ENCODE measurements around the gene HIP1.
"Not testable (repeated sequence)": the region's sequence is repeated elsewhere in the genome, so short reads cannot be mapped to it uniquely, and the experiment has no call there.

Gene HIP1

DNA sequence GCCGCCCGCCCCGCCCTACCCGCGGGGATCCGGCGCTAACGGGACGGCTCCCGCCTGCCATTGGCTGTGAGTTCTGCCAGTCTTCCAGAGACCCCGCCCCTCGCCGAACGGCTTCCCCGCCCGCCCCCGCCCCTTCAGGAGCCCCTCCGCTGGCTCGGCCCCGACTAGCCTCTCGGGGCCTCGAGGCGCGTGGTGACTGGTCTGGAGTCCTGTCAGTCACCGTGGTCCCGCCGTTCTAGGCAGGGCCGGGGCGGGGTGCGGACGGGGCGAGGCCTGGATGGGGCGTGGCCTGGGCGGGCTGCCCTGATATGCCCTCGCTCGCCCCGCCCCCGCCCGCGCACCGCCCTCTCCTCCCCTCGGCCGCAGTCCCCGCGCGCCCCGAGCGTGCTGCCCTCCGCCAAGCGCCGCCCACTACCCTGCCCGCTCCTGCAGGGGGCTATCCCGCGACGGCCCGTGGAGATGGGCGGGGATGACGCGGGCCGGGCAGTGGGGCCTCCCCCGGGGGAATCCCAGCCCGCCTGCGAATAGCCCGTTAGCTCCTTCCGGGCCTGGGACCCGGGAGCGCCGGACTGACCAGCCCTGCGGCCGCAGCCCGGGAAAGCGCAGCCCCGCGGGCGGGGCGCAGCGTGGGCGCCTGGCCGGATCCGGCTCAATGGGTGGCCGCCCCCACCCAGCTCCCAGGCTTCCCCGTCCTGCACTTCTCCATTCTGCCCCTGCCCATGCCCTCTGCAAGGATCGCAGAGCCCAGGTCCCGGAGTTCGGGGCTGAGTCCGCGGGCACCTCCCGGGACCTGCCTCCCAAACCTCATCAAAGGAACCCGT lies 444 bp upstream of the HIP1 start:
- DNase-seq, result peak; percentile 92

DNA sequence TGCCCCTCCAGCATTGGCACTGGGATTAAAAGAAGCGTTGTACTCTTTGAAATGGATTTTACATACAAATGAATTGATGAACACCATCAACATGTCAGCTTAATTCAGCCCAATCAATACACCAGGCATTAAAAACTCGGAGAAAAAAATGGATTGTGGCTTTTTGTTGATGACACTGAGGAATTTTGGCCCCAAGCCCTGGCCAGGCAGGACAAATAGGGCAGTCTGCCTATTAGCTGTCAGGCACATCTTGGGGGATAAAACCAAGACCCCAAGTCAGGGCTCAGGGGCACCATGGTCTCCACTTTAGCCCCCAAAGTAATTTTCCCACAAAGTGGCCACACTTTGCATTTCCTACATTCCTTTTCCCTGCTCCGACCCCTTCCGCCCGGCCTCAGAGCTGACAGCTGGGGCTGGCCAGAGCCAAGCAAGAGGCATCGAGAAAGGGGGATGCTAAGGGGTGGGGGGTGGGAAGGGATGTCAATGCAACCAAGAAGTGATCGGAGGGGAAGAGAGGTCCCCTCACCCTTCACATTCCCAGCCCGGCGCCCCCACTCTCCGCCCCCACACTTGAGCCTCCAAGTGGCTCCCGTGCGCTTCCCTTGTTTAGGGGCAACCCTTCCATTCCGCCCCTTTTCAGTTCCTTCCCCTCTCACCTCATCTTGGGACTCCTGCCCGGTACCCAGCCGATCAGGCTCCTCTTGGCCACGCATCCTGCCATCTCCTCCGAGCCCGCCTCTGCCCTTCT lies 711 bp downstream of the HIP1 start:
- DNase-seq, result no peak

DNA sequence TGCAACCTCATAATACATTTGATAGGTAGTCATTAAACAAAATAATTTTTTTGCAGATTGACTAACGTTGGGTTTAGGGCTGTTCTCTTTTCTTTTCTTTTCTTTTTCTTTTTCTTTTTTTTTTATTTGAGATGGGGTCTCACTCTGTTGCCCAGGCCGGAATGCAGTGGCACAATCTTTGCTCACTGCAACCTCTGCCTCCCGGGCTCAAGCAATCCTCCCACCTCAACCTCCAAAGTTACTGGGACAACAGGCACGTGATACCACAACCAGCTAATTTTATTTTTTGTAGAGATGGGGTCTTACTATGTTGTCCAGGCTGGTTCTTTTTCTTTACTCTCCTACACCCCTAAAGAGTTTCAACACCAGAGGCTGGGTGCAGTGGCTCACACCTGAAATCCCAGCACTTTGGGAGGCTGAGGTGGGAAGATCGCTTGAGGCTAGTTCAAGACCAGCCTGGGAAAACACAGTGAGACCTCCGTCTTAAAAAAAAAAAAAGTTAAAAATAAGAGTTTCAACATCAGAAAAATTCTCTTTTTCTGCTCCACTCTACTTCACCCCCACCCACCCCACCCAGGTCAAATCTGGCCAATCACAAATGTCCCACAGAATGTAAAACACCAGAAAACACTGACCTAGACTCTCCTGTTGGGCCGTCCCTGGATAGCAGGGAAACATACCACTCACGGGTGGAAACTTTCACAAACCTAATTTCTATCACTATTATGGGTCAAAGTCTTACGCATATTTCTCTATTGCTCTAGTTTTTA lies 3.0 kb downstream of the HIP1 start:
- DNase-seq, result no peak

DNA sequence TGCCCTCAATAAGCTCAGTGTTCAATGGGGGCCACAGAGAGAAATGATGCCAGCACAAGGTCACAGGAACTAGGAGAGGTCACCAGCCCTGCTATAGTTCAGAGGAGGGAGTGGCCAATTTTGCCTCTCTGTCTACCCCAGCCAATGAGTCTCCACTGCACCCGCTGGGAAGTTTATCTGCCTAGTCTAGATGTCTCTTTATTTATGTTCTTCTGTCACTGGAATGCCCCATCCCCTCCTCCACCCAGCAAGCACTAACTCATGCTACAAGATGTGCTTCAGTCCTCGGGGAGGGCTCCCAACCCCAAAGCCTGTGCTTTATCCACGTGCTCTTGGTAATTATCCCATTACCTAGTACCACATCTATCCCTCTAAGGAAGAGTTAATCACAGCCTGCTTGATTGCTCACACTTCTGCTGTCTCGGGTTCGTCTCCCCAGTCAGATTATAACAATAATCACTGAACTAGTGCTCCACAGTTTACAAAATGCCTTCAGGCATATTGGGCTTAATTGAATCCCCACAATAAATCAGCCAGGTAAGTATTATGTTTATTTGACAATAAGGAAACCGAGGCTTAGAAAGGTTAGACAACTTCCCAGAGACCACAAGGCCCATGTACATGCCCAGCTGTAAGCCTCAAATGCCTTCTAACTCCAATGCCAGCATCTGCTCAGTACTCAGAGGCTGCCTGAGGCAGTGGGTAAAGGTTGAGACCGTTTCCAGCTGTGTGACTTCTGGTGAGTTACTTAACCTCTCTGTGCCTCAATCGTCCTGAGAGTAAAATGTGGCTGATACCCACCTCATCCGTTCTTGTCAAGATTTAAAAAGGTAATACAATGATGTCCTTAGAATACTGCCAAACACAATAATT lies 3.9 kb downstream of the HIP1 start:
- DNase-seq, result no peak

DNA sequence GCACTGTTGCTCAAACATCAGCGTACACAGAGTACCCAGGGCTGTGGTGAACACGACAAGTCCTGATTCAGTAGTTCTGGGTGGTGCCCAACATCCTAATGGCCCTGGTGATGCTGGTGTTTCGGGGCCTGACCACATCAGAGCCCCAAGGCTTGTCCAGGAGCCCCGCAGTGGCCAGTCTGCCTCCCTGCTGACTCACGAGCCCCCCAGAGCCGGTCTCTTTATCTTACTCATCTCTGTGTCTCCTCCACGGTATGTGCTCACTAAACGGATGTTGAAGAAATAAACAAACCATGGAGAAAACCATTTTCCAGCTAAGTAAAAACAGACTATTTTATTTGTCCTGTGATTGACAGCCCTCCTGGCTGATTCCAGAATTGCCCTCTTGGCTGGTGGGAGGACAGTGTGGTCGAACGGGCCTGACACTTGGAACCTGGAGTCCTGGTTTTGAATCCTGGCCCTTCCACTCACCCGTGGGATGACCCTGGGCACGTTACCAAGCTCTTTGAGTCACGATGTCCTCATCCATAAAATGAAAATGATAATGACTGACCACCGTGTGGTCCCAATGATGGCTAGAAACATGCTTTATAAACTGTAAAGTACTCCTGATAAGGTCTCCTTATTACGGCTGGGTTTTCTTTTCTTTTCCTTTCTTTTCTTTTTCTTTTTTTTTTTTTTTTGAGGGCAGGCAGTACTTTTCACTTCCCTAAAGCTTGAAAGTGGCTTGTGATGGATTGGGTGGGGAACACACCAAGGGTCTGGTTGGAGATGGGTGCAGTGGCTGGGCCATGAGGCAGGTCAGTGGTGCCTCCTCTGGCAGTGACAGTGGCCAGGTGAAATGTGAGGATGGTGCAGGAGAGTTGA lies 5.7 kb downstream of the HIP1 start:
- DNase-seq, result peak; percentile 34

DNA sequence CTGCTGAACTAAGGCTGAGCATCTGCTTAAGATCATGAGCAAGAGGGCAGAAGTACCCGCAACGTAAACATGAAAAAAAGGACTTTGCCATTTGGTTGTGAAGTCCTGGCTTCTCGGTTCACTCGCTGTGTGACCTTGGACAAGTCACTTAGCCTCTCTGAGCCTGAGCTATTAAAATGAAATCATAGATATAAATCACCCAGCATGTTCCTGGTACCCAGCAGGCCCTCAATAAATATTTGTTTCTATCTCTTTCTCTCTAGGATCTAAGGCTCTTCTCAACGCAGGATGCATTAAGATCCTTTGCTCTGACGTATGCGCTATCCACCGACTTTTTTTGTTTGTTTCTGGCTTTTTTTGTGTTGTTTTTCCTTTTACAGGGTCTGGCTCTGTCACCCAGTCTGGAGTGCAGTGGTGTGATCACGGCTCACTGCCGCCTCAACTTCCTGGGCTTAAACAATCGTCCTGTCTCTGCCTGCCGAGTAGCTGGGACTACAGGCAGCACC lies 6.7 kb downstream of the HIP1 start:
- DNase-seq, result no peak

DNA sequence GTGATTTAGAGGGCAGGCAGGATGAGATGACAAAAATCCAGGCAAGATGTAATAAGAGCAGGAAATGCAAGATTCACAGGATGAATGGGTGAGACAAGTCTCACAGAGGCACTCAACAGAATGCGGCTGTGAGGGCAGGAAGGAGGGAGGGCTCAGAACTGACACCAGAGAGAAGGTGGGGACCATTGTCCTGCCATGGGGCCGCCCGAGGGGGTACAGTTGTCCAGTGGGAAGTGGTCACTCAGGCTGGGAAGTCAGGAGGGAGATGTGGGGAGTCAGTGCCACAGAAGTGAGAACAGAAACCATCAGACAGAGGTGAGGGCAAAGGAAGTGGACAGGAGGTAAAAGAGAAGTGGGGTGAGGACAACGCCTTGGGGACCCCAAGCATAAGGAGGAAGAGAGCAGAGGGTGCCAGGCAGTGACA lies 8.9 kb downstream of the HIP1 start:
- DNase-seq, result no peak

DNA sequence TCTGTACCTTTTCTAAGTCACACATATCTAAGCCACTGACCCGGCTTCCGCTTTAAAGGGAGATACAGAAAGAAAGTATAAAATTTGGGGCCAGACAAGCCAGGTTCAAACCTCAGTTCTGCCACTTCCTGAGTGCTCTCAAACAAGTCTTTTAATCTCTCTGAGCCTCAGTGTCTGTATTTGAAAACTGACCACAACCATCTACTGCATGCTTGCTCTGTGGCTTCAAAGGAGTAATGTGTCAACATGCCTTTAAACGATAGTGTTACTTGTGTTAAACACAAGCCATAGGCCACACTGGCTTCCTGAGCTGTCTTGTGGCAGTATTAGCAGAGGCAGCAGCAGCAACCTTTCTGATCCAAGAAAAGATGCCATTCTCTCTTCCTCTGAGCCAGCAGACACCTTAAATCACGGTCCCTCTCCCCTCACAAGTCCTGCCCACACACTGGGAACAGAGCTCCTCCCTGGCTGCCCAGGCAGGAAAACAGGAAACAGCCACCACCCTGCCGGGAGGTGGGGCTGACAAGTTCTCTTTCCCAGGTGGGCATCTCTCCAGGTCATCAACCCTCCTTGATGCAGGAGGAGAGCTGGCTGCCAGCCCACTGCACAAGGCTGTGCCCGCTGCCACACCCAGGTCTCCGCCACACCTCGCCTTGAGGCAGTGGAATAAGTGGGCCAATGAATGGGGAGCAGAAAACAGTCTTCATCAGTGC lies 10.7 kb downstream of the HIP1 start:
- DNase-seq, result peak; percentile 20

DNA sequence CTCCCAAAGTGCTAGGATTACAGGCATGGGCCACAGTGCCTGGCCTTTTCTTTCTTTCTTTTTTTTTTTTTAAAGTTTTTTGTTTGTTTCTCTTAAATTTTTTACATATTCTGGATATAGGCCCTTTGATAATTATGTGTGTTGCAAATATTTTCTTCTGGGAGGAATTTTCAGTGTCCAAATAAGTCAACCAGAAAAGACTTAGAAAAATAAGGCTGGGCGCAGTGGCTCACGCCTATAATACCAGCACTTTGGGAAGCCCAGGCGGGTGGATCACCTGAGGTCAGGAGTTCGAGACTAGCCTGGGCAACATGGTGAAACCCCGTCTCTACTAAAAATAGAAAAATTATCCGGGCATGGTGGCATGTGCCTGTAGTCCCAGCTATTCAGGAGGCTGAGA lies 11.4 kb downstream of the HIP1 start:
- not testable (repeated sequence) for DNase-seq

DNA sequence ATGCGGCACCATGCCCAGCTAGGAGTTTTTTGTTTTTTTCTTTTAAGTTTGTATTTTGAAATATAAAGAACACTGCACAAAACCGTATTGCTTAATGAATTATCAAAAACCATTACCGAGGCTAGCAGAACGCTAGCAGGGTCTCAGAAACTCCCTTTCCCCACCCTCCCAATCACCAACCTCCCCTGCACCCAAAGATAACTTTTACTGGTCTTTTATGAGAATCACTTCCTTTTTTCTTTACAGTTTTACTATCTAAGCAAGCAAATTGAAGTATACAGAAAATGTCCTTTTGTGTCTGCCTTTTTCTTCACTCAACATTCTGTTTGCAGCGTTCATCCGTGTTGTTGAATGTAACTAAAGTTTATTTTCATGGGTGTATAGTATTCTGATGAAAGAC lies 13.4 kb downstream of the HIP1 start:
- DNase-seq, result no peak

DNA sequence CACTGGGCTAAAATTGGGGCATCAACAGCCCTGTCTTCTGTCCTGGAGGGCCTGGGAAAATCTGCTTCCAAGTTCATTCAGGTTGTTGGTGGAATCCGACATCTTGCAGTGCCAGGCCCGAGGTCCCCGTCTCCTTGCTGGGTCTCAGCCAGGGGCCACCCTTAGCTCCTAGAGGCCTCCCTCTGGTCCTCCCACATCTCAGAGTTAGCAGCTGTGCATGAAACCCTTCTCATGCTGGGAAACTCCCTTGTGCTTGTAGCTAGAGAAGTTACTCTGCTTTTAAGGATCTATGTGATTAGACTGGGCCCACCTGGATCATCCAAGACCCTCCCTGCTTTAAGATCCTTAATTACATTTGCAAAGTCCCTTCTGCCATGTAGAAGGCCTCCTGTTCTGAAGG lies 15.3 kb downstream of the HIP1 start:
- no peak for DNase-seq

DNA sequence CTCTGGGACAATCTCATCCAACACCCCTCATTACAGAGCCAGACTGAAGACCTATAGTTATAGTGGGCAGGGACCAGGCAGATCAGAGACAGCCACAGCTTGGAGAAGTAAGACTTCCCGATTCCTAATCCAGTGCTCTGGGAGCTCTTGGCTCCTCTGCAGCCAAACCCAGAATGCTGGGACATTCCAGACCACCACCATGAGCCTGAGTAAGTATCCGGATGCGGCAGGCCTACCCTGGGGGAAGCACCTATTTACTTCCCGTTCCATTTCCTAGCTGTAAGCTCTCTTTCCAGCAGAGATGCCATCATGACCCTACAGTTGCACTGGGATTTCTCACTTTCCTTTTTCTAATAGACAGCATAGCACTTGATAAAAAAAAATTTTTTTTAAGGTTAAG lies 16.4 kb downstream of the HIP1 start:
- DNase-seq, result no peak

DNA sequence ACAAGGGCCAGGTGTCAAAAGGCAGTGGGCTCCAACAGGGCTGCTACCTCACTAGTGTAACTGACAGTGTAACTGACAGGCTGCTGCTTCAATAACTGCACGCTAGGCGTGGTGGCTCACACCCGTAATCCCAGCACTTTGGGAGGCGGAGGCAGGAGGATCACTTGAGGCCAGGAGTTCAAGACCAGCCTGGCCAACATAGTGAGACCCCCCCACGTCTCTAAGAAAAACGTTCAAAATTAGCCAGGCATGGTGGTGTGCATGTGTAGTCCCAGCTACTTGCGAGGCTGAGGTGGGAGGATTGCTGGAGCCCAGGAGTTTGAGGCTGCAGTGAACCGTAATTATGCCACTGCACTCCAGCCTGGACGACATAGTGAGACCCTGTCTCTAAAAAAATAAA lies 16.8 kb downstream of the HIP1 start:
- DNase-seq, result not testable (repeated sequence)

DNA sequence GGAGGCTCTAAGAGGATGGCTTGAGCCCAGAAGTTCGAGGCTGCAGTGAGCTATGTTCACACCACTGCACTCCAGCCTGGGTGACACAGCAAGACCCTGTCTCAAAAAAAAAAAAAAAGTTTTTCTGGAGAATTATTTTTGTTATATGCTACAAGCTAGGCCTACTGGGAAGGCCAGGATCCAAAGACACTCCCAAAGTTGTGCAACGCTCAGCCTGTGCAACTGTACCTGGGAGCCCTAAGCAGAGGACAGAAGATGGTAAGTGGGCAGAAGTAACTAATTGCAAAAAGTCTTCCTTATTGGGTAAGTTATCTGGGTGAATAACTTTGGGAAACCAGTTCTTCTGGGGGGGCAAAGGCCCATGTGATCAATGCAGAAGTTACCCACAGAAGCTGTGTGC lies 17.3 kb downstream of the HIP1 start:
- no peak for DNase-seq

DNA sequence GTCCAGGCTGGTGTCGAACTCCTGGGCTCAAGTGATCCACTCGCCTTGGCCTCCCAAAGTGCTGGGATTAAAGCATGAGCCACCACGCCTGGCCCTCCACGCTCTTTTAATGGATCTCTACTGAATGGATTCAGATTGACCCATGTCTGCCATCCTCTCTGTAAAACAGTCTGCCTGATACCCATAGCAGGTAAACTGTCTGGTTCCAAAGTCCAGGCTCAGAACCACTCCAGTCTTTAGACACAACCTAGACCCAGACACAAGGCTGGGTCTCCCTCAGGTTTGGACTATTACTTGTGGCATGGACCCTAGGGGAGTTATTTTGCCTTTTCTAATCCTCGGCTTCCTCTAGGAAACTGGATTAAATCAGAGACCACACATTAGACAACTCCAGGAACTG lies 19.1 kb downstream of the HIP1 start:
- no peak for DNase-seq

DNA sequence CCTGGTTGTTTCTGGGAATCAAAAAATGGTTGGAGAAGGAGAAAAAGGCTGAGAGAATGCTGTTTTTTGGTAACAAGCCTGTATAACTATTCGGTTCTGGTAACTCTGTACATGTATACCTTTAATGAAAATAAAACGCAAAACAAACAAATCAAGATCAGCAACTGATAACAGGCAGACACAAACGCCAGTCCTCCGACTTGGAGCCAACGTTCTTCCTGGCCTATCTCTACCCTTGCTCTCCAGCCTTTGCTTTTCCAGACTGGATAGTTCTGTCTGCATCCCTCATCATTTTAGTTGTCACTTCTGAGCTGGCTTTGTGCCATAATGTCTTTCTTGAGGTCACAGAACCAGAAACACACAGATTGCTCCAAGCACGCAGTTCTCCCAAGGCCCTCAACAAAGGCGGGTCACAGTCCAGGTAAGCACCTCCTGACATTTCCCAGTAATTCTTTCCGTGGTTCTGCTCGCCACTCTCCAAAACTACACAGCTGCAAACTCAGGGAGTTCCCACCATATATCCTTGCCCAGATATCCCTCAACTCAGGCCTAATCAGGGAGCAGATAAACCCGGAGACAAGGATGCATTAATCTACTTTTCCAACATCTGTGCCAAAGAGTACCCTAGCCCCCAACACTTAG lies 20.2 kb downstream of the HIP1 start:
- no peak for DNase-seq

DNA sequence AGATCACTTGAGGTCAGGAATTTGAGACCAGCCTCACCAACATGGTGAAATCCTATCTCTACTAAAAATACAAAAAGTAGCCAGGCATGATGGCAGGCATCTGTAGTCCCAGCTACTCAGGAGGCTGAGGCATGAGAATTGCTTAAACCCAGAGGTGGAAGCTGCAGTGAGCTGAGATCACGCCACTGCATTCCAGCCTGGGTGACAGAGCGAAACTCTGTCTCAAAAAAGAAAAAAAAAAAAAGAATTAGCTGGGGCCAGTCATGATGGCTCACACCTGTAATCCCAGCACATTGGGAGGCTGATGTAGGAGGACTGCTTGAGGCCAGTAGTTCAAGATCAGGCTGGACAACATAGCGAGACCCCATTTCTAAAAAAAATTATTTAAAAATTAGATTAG lies 21.0 kb downstream of the HIP1 start:
- not testable (repeated sequence) for DNase-seq

DNA sequence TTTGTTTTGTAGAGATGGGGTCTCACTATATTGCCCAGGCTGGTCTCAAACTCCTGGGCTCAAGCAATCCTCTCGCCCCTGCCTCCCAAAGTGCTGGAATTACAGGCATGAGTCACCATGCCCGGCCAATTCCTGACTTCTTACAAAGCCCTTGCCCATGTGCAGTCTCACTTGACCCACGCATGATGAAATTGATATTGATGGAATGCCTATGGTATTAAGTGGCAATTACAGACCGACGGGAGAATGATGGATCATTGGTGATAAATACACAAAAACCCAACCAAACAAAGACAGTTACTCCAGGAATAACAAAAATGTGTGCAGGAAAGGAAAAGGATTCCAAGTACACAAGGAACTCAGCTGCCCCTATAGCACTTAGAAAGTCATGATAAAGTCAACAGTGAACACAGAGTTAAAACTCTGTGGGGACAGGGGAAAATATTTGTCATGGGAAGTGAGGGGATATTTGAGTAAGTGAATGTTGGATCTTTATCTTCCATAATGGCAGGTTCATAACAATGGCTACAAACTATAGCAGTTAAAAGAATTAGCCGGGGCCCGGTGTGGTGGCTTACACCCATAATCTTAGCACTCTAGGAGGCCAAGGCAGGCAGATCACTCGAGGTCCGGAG lies 21.6 kb downstream of the HIP1 start:
- DNase-seq, result peak; percentile 17

DNA sequence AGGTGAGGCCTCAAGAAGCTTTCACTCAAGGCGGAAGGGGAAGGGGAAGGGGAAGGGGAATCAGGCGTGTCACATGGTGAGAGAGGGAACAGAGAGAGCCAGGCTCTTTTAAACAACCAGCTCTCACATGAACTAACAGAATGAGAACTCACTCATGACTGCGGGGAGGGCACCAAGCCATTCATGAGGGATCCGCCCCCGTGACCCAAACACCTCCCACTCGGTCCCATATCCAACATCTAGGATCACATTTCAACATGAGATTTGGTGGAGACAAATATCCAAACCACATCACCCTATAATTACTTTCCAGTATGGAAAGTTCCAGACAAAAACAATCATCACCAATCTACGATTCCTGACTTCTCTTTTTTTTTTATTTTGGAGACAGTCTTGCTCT lies 22.9 kb downstream of the HIP1 start:
- no peak for DNase-seq
